Right atrium auricular region (tissue), 2 donors: ENCODE measurements around the gene SMIM10. TPM values are rescaled to one million over a fixed set of nuclear protein-coding genes. Genes with fewer than 3 reads are reported as not detected.

ENCODE experiments used
- DNase-seq: peaks from one replicate; pipeline ENCODE4 v3.0.0-alpha.2; 2019; ENCODE audit warnings: low spot score
- H3K27ac ChIP-seq, 2 donors: fragments of 200-600 bp; sonication (generic); 1 replicate in 1 of 2; 2 replicates in 1 of 2; pipeline ENCODE4 v1.5.1; 2016 to 2019
- H3K27me3 ChIP-seq, 2 donors: fragments of 200-600 bp; sonication (generic); one replicate each; pipeline versions ENCODE4 v1.5.1 to v1.6.0; 2017 to 2019
- H3K36me3 ChIP-seq: fragments of 200-600 bp; sonication (generic); one replicate; pipeline ENCODE4 v1.5.1; 2016
- H3K4me1 ChIP-seq, 2 donors: fragments of 200-600 bp; sonication (generic); one replicate each; pipeline versions ENCODE4 v1.5.1 to v1.6.0; 2017 to 2019
- H3K4me3 ChIP-seq, 2 donors: fragments of 200-600 bp; sonication (generic); 1 replicate in 1 of 2; 2 replicates in 1 of 2; pipeline ENCODE4 v1.5.1; 2017 to 2019; ENCODE audit warnings: mild to moderate bottlenecking in 1 of 2, moderate library complexity in 1 of 2
- H3K9me3 ChIP-seq, 2 donors: fragments of 200-600 bp; sonication (generic); one replicate each; pipeline ENCODE4 v1.5.1; 2019
- total RNA-seq, 2 donors: library from RNA; depleted of rRNA; stranded (reverse); fragments of >200 nt; gene quantifications; one replicate each; pipeline ENCODE4 v1.1.0, GENCODE V29; 2016
- TF ChIP-seq, protein P1 (sequence below), 2 donors: fragments of 200-600 bp; sonication (generic); IDR thresholded peaks; one replicate each; pipeline ENCODE4 v1.5.1; 2019; ENCODE audit warnings: antibody characterized with exemption in 2 of 2

The SMIM10 gene
- total RNA-seq, 2 donors from 2014 or later, result 4.9 to 6.8 TPM

DNA sequence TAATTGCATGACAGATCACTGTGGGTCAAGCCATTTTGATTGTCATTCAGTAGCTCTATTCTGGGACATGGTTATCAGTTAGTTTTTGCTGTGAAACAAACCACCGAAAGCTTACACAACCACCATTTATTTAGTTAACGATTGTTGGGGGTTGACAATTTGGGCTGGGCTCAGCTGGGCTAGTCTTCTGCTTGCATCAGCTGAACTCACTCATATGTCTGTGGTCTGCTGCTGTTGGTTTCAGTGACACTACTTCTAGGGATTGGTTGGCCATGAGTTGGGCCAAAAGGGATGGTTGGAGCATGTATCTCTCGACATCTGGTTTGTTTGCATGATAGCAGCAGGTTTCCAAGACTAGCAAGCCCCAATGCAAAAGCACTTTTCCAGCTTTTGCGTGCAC lies 5.3 kb upstream of the SMIM10 start:
- Histone ChIP-seq H3K27ac (no peak overlapping the region), H3K4me3 (no peak overlapping the region), H3K4me1 (no peaks in the 10 kb centered on the region), H3K36me3 (no peaks in the 10 kb centered on the region), H3K27me3 (no peaks in the 10 kb centered on the region), H3K9me3 (no peaks in the 10 kb centered on the region)
- TF ChIP-seq, protein P1, sequence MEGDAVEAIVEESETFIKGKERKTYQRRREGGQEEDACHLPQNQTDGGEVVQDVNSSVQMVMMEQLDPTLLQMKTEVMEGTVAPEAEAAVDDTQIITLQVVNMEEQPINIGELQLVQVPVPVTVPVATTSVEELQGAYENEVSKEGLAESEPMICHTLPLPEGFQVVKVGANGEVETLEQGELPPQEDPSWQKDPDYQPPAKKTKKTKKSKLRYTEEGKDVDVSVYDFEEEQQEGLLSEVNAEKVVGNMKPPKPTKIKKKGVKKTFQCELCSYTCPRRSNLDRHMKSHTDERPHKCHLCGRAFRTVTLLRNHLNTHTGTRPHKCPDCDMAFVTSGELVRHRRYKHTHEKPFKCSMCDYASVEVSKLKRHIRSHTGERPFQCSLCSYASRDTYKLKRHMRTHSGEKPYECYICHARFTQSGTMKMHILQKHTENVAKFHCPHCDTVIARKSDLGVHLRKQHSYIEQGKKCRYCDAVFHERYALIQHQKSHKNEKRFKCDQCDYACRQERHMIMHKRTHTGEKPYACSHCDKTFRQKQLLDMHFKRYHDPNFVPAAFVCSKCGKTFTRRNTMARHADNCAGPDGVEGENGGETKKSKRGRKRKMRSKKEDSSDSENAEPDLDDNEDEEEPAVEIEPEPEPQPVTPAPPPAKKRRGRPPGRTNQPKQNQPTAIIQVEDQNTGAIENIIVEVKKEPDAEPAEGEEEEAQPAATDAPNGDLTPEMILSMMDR (IDR thresholded peaks at IDR 0.05), result no peak
- DNase-seq, result no peak

- Histone ChIP-seq H3K9me3 (no peaks in the 10 kb centered on the region), H3K27ac (peak overlapping the region in 1 of 2 donors; percentile 69), H3K4me1 (peaks cover 0 to 6% of the 10 kb centered on the region in 2 donors), H3K27me3 (no peaks in the 10 kb centered on the region), H3K4me3 (peak overlapping the region; percentile 53 to 56), H3K36me3 (no peaks in the 10 kb centered on the region)
- DNase-seq, result no peak
- TF ChIP-seq, protein P1 (IDR thresholded peaks at IDR 0.05), result no peak
Observed at GRCh38 chrX:134990475-134990800, 353 bp upstream of the SMIM10 start.

- H3K27ac ChIP-seq, result no peak overlapping the region
- TF ChIP-seq, protein P1 (IDR thresholded peaks at IDR 0.05), result no peak
- no peak for DNase-seq
- H3K36me3 ChIP-seq, result no peaks in the 10 kb centered on the region
- H3K27me3 ChIP-seq, result no peaks in the 10 kb centered on the region
- H3K9me3 ChIP-seq, result no peaks in the 10 kb centered on the region
- peaks cover 0 to 4% of the 10 kb centered on the region in 2 donors for H3K4me1 ChIP-seq
- H3K4me3 ChIP-seq, result no peak overlapping the region
Observed at GRCh38 chrX:134997646-134998045, 6.9 kb downstream of the SMIM10 start.

GRCh38 chrX:134998246-134998645 lies 7.5 kb downstream of the SMIM10 start:
- H3K4me3 ChIP-seq, result no peak overlapping the region
- no peaks in the 10 kb centered on the region for H3K36me3 ChIP-seq
- H3K4me1 ChIP-seq, result peaks cover 0 to 4% of the 10 kb centered on the region in 2 donors
- H3K27me3 ChIP-seq, result no peaks in the 10 kb centered on the region
- H3K9me3 ChIP-seq, result no peaks in the 10 kb centered on the region
- no peak overlapping the region for H3K27ac ChIP-seq
- no peak for DNase-seq
- TF ChIP-seq, protein P1 (IDR thresholded peaks at IDR 0.05), result no peak

GRCh38 chrX:134999469-134999868 lies 8.7 kb downstream of the SMIM10 start:
- TF ChIP-seq, protein P1 (IDR thresholded peaks at IDR 0.05), result peak in 1 of 2 donors; percentile 58
- no peaks in the 10 kb centered on the region for H3K27me3 ChIP-seq
- peak overlapping the region in 1 of 2 donors; percentile 67 for H3K27ac ChIP-seq
- no peaks in the 10 kb centered on the region for H3K36me3 ChIP-seq
- no peak overlapping the region for H3K4me3 ChIP-seq
- DNase-seq, result no peak
- no peaks in the 10 kb centered on the region for H3K9me3 ChIP-seq
- H3K4me1 ChIP-seq, result peaks cover 0 to 4% of the 10 kb centered on the region in 2 donors

DNA sequence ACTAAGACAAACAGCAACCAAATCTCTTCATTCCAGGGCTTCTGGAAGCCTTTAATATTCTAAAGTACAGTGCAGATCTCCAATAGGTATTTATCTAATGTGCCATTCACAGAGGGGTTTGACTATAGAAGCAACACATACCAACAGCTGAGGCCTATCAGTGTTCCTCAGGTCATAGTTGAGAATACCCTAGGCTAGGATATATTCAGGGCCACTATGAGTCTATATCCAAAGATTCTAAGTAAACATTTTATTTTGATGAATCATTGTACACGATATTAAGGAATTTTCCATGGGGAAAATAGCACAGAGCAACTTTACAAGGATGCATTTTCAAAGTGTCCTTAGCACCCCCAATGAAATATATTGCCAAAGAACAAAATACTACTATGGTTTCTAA lies 9.7 kb downstream of the SMIM10 start:
- TF ChIP-seq, protein P1 (IDR thresholded peaks at IDR 0.05), result no peak
- DNase-seq, result no peak

More for the DNA sequence above, 9.7 kb downstream of the SMIM10 start:
- Histone ChIP-seq H3K9me3 (no peaks in the 10 kb centered on the region), H3K4me1 (peaks cover 0 to 4% of the 10 kb centered on the region in 2 donors), H3K27ac (peak overlapping the region; percentile 51 to 67), H3K36me3 (no peaks in the 10 kb centered on the region), H3K4me3 (no peak overlapping the region), H3K27me3 (no peaks in the 10 kb centered on the region)
